ENCODE measurements around the gene BRD1.
A peak's percentile ranks its signal among the peaks of the same experiment; 100 is the strongest.
"Not testable (repeated sequence)": the region's sequence is repeated elsewhere in the genome, so short reads cannot be mapped to it uniquely, and the experiment has no call there.

Gene BRD1

DNA sequence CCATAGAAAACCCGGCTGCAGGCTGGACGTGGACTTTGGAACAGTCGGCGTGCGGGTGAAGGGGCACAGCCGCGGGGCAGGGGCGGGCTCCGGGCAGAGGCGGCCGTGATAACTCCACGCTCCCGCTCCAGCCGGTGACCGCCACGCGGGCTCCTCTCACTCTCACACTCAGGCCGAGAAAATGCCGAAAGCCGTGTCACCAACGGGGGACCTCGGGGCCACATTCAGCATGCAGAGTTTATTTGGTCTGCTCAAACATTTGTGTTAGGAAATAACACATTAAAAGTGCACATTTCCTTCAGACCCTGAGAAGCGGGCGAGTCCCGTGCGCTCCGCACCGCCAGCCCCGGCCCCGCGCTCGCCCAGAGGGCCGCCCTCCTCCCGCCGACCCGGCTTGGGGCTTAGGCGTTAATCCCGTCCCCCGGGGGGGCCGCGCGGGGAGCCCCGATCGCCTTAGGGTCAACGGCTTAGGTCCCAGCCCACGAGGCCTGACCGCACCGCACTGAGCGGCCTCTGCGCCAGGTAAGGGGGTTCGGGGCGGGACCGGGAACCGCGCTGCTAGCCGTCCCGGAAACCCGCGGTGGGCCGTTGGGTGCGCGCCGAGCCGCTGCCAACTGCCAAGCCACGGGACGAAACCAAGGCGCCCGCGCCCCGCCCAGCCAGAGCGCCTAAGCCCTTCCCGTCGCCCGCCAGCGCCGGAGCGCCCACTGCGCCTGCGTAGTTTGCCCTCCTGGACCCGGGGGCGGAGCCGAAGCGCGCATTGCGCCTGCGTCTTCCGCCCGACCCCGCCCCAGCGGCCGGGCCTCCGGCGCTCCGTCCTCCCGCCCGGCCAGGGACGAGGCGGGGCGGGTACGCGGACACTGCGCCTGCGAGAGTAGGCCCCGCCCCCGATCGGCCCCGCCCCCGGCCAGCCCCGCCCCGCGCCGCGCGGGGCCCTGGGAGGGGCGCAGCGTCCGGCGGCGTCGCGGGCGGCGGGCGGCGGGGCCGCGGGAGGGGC is 25.5 kb upstream of the BRD1 start, which contains the start of gene ZBED4:
TSS of gene ZBED4 (plus strand) at position 947 of the 997 bp plus-strand sequence. CDS start 29,819 bp downstream, outside the sequence.
- DNase-seq, result peak; percentile 99

DNA sequence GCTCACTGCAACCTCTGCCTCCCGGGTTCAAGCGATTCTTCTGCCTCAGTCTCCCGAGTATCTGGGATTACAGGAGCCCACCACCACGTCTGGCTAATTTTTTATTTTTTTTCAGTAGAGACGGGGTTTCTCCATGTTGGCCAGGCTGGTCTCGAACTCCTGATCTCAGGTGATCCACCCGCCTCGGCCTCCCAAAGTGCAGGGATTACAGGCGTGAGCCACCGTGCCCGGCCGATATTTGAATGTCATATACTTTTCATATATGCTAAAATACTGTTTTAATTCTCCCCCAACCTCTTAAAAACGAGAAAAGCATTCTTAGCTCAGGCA is 24.9 kb upstream of the BRD1 start:
- not testable (repeated sequence) for DNase-seq

DNA sequence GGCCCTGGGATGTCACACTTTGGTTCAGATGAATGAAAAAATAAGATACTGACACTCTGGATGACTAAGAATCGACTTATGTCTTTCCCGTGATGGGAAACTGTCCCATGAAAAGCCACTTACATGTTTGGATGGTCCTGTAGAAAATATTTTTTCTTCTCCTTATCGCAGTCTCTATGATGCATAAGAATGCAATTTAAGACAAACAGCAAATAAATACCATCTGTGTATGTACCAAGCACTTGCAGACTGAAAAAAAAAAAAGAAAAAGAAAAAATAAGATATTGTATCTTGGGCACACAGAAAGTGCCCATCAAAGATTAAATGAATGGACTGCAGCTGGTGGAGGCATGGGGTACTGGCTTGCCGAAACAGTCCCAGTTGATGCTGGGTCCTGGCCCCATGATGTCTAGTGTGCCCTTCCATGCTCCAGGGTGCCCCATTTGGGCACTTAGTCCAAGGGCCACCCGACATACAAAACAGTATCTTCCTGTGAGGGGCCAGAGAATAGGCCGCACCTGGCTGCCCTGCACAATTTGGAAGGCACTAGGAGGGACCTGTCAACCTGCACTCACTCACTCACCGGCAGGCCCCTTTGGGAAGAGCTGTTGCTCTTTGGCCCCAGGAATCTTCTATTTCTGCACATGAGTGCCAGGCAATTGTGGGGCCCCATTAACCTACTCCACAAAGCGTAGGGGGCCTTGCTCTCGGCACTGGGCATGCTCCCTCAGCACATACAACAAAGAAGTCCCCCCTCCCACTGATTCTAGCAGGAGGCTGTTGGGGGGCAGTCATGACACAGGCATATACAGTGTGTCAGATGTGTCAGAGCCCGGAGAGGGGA is 23.5 kb upstream of the BRD1 start:
- DNase-seq, result no peak

DNA sequence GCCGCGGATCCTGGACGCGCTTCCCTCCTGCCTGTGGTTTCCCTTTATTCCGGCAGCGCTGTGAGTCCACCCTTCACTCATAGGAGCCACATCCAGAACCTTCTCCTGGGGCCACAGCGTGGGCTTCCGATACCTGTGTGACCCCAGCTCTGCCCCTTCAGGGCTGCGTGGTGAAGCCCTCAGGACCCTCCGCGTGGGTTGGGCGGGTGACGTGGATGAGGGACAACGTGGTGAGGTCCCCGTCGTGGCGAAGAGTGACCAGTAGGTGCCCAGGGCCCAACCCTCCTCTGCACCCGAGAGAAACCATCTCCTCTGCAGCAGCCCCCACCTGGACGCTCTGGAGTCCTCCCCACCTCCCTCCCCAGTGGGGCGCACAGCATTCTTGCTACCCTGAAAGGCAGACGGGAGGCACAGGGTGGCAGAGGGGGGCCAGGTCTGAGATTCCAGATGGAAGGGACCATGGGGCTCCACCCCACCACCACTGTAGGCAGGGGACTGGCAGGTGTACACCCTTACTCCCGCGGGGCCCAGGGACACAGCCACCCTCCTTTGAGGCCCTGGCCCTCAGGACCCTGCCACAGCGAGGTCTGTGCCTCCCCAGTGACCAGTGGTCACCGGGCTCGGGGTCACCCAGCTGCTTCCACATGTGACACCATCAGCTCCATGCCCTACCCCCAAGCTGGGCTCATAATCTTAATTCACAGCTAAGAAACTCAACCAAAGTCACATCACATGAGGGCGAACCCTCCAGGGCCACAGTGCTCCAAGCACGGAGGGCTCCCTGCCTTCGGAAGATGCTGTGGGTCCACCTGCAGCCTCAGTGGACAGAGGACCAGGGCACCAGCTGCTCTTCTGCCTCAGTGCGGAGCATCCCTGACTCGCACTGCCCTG is 22.6 kb upstream of the BRD1 start:
- DNase-seq, result no peak

DNA sequence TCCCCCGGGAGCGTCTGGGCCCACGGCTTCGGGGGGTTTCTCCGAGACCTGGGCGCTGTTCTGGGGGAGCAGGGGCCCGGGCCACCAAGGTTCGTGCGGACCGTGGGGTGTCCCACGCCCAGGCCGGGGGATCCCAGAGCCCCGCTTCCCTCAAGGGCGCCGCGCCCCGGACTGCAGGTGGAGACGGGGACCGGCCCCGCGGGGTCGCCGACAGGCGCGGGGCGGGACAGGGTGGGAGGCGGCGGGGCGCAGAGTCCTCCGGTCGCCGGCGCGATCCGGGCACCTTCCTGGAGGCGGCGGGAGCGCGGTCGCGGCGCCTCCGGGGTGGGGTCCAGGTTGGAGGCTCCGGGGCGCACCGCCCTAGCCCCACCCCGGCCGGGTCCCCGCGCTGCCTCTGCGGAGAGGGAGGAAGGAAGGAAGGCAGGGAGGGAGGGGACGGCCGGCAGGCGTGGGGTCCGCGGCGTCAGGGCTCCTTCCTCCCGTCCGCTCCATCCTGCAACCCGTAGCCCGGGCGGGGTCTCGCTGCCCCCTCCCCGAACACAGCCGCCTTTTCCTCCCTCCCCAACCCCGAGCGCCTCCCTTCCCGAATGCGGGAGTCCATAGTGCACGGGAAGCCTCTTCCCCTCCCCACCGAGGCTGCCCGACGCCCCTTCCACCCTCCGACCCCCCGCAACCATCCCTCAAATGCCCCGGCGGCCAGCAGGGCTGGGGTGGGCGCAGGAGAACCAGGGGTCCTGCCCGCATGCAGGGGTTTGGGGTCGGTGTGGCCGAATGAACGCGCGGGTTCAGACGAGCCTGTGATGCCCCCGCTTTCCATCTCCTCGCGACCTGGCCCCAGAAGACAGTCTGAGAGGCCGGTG is 21.7 kb upstream of the BRD1 start:
- no peak for DNase-seq

GRCh38 chr22:49848690-49849160 is 21.1 kb upstream of the BRD1 start:
- no peak for DNase-seq

DNA sequence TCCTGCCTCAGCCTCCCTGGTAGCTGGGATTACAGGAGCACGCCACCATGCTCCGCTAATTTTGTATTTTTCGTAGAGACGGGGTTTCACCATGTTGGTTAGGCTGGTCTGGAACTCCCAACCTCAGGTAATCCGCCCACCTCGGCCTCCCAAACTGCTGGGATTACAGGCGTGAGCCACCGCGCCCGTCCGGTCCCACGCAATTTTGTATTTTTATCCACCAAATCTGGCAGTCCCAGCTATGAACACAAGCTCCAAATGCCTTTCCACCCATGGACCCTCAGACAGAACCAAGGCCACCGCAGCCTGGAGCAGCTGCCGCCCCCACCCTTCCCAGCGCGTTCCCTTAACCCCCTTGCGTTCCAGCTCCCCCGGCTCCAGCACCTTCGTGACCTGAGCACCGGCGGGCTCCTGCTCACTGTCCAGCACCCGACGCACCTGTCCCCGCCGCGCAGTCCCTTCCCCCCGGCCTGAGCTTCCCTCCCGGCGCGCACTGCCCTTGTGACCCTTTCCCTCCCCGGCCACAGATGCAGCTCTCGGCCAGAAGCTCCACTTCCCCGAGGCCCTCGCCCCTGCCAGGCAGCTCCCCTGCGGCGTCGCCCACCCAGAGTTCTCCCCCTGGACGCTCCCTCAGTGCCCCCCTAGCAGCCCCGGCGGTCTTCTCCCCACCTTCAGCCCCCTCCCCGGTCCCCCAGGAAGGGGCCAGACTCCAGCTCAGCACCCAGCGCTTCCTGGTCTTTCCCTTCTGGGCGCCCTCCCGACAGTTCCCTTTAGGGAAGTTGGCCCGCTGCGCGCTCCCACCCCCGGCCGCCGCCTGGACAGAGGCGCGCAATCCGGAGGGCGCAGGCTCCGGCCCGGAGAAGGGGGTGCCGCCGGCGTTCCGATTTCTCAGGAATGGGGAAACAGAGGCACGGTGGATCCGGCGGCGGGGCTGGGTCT is 20.3 kb upstream of the BRD1 start:
- DNase-seq, result no peak

GRCh38 chr22:49845666-49846459 is 18.2 kb upstream of the BRD1 start:
- DNase-seq, result no peak

DNA sequence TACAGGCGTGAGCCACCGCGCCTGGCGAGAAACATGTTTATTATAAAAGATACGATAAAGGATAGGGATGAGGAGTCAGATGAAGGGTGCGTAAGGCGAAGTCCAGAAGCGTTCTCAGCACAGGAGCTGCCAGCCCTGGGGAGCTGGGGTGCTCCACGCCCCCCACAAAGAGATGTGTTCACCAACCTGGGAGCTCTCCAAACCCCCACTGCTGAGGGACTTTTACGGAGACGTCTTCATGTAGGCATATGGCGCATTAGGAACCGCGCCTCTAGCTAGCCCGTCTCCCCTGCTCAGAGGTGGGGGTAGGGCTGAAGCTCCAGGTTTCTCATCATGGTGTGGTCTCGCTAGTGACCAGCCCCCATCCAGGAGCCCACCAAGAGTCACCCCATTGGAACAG is 17.6 kb upstream of the BRD1 start:
- no peak for DNase-seq

GRCh38 chr22:49838771-49839717 is 11.4 kb upstream of the BRD1 start:
- DNase-seq, result peak; percentile 89

DNA sequence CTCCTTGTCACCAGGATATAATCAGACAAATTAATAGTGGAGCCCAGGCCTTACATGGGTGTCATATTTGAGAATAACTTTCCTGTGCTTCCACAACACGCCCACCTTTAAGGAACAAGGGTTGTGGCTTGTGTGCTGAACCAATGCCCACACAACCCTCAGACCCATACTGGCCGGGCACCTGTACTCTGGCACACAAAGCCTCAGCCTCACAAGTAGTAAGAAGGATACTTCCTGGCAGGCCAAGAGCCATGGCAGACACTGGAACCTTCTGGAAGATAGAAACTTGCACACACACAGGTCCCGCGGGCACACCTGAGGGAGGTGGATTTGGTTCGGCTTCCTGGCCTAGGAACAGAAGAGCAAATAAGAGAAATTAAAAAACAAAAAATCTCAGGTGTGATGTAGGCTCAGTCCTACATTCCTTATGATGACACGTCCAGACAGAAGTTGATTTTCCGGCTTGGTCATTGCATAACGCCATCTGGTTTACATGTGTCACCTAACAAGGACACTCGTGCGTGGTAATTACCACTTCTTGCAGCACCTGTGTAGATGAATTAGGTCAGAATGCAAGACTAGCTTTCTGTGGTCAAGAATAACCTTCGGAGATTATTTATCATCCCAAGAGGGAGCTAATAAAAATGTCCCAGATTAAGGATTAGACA is 5.8 kb upstream of the BRD1 start:
- DNase-seq, result no peak

- no peak for DNase-seq
Measured at GRCh38 chr22:49829044-49829853, 1.6 kb upstream of the BRD1 start.

- no peak for DNase-seq
Measured at GRCh38 chr22:49828599-49828965, 909 bp upstream of the BRD1 start.

DNA sequence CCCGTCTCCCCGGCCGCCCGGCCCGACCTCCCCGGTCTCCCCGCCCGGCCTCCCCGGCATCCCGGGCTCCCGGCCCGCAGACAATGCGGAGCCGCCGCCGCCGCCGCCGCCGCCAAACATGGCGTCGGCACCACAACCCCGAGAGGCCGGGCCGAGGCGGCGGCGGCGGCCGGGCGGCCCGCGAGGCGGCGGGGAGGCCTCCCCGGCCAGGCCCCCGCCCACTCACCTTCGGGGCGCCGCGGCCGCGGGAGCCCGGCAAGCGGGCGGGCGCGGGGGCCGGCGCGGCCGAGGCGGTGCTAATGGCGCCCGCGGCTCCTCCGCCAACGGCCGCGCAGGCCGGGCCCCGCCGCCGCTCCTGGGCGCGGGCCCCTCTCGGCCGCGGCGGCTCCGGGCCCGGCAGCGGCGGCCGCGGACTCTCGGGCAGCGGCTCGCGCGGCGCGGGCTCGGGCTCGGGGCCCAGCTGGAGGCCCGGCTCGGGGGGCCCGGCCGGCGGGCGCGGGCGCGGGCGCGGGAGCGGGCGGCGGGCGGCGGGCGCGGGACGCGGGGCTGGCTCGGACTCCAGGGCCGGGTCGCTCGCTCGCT is 311 bp downstream of the BRD1 start:
- DNase-seq, result no peak

DNA sequence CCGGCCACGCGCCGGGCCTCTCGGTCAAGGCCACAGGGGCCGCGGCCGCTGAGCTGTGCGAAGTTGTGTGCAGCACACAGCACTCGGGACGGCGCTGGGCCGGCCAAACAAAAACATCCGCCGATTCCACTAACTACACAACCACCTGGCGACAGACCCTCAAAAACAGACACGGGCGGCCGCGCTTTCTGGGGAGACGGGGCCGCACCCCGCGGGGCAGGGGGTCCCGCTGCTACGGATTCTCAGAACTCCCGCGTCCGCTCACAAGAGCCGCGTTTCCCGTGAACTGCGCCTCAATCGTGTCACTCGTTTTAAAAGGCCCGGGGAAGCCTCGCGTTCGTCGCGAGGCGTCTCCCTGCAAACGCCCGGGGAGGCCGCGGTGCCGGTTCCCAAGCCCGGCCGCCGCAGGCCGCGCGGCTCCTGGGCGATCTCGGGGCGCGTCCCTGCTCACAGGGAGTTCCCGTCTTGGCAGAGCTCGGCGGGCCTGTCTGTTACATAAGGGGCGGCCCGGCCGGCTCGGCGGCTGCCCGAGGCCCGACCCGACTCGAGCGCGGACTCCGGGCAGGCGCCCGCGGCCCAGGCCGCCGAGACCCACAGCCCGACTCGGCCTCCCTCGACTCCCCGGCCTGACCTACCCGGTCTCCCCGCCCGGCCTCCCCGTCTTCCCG is 936 bp downstream of the BRD1 start:
- DNase-seq, result no peak

Measured in stimulated activated CD8-positive, alpha-beta memory T cell treated with anti-CD3 and anti-CD28 coated beads, Interleukin-4, amount 100 ng/mL, for 48 hours (primary cell).